HG02981 (cell line): ENCODE data around the gene SLMAP.

ENCODE experiments used
- ATAC-seq: cut with Tn5 transposase; IDR thresholded peaks from one replicate; pipeline ENCODE4 v1.9.1; 2021; ENCODE audit warnings: mild to moderate bottlenecking, moderate library complexity; ENCODE audit not compliant: unreplicated experiment

SLMAP gene

DNA sequence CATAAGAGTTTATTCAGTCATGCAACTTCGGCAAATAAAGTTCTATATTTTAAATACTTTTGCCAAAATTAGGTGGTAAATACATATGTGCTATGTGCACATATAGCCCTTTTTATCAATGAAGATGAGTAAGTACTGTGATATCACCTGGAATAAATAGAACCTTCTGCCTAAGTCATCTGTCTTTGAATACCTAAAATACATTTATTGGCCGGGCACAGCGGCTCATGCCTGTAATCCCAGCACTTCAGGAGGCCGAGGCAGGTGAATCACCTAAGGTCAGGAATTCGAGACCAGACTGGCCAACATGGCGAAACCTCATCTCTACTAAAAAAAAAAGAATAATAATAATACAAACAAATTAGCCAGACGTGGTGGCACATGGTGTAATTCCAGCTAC lies 178.3 kb downstream of the SLMAP start:
- no peak for ATAC-seq

DNA sequence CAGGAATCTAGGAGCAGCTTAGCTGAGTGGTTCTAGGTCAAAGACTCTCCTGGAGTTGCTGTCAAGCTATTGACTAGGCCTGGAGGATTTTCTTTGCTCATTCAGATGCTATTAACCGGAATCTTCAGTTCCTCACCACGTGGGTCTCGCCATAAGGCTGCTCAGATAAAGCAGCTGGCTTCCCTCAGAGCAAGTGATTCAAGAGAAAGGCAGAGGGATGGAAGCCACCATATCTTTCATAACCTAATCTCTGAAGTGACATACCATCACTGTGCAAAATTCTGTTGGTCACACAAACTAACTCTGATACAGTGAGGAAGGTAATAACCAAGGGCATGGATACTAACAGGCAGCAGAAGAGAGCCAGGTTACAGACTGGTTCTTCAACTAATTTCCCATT lies 179.4 kb downstream of the SLMAP start:
- no peak for ATAC-seq

DNA sequence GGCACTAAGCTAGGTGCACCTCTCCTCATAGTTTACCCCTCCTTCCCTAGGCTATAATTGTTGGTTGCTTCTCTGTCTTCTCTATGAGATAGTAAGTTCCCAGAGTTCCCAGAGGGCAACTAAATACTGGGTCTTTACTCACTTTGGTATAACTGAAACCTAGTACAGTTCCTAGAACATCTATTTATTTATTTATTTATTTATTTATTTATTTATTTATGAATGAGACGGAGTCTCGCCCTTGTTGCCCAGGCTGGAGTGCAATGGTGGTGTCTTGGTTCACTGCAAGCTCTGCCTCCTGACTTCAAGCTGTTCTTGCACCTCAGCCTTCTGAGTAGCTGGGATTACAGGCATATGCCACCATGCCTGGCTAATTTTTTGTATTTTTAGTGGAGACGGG lies 181.0 kb downstream of the SLMAP start:
- no peak for ATAC-seq

DNA sequence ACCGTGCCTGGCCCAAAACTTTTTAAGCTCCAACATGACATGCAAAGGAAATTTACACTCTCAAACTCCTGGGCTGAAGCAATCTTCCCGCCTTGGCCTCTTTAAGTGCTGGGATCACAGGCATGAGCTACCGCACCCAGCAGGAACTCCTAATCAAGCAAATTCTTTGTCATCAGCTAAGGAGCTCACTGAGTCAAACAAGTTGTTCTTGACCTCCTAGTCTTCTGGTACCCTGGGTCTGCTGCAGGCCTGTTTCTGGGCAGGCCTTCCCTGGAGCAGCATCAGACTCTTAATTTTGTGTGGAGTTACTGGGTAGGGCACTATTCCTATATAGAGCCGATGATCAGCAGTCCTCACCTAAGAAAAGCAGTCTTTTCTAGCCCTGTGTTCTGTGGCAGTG lies 183.7 kb downstream of the SLMAP start:
- no peak for ATAC-seq

DNA sequence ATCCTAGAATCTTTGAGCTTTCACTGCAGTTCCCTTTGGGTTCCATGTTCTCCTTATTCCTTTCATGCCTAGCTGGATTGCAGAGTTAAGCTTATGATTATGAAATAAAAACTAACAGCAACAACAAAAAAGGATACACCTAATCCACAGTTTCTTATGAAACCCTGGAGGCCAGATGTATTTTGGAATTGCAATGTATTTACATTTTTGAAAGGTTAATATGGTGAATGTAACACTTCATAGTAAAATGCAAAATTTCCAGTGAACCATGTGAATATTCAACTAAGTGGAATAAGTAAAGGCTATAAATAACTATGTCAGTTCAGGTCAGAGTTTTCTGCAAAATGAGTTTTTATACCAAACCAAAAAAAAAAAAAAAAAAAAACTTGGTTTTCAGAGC lies 186.3 kb downstream of the SLMAP start:
- ATAC-seq, result no peak

DNA sequence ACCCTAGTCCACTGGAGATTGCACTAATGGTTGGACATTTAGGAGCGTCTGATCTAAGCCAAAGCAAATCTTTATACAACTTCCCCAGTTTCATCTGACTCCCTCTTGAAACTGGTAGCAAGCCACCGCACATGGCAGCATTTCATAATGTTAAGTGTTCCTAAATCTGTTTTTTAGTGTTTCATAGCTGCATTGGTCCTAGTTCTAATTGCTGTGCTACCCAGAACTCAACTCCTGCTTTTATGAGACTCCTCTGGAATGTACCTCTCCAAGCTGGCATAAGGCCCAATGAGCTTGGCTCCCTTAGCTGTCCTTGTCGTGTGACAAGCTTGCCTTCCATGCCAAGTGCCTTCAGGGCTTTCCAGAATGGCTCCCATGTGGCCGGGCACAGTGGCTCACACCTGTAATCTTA lies 186.8 kb downstream of the SLMAP start:
- ATAC-seq, result no peak

DNA sequence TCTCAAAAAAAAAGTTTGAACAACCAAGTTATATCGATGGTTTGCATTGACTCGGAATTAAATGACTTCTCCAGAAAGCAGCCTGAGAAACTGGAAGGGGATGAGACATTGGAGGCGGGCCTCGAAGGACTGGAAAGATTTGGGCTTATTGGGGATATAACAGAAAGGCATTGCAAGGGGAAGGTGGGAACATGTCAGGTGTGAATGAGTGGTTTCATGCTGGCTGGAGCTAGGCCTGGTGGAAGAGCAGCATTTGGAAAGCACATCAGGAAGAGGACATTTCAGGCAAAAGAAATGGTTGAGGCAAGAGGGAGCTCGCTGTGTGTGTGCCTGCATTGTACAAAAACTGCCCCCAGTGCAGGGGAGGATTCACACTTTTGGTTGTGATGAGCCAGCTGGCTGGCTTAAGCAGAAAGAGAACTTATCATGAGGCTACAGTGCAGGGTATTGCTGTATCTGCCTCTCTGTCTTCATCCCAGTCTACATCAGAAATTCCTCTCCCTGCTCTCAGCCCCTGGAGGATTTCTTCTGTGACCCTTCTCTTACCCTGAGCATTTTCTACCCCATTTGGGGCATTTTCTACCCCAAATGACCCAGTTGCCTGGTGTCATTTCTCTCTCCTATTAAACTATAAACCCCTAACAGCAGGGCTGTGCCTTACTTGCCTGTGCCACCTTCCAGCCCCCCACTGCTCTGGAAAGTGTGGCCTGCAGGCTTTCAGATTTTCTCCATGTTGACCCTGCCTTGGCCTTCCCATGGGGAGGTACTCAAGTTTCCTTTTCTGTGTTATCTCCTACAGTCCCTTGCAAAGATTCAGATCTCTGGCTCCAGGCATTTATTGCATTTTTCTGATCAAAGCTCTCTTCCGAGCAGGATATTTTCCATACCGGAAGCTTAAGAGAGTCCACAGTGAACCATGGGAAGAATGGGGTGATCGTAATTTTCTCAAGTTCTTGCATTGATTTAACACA lies 187.7 kb downstream of the SLMAP start:
- ATAC-seq, result no peak

DNA sequence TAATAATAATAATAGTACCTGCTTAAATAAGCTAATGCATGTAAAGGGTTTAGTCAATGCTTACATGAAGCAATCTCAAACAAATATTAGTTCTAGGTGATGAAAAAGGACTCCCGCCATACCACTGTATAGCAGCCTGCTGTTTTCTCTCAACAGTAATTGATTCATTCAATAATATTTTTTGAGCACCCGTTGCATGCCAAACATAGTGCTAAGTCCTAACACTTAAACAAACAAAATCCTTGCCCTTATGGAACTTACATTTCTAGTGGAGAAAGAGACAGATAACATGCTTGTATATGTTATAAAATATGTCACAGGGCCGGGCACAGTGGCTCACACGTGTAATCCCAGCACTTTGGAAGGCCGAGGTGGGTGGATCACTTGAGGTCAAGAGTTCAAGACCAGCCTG lies 190.9 kb downstream of the SLMAP start:
- ATAC-seq, result no peak

DNA sequence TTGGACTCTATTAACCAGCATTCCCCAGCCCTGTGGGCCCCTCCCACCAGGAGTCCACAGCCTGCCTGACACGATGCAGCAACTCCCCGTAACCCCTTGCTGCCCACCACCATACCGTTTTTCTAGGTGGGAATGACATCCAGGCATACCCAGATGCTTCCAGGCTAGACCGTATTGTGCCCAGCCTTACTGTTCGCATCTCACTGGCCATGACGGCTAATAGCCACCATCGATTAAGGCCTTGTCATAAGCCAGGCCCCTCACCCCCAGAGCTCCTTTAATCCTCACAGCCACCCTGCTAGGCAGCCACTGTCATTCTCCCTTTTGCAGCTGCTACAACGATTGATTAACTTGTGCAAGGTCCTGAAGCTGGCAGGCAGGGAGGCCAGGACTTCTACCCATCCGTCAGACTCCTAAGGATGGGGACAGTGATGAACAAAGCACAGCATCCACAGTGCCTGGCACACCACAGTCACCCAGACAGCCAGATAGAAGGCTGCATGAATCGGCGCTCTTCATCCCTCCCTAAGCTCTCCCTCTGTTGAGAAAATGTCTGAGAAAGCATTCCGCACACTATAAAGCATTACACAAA lies 192.1 kb downstream of the SLMAP start:
- ATAC-seq, result no peak

DNA sequence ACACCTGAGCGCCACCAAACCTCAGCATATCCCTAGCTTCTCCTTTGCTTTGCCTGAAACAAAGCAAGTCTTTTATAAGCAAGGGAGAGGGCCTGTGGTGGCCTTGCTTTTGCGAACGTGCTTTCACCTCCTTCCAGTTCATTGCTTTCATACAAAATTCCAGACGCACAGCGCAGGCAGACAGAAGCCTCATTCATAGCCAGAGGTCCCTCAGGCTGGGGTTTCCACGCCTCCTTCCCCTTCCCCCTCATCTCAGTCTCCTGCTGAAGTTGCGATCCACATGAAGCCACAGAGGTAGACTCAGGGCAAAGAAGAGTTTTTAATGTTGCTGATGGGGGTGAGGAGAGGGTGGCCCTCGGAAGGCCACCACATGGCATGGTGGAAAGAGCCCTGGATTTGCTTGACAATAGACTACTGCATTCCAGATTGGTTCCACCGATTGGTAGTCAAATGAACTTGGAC lies 192.7 kb downstream of the SLMAP start:
- no peak for ATAC-seq

DNA sequence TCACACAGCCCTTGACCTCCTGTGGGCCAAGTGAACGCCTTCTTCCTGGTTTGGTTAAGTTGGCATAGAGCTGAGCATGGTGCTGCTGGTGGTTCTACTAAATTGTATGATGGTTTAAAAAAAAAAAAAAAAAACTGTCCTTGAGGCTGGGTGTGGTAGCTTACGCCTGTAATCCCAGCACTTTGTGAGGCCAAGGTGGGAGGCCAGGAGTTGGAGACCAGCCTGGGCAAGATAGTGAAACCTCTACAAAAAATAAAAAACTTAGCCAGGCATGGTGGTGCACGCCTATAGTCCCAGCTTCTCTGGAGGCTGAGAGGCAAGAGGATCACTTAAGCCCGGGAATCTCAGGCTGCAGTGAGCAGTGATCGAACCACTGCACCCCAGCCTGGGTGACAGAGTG lies 193.2 kb downstream of the SLMAP start:
- ATAC-seq, result no peak

DNA sequence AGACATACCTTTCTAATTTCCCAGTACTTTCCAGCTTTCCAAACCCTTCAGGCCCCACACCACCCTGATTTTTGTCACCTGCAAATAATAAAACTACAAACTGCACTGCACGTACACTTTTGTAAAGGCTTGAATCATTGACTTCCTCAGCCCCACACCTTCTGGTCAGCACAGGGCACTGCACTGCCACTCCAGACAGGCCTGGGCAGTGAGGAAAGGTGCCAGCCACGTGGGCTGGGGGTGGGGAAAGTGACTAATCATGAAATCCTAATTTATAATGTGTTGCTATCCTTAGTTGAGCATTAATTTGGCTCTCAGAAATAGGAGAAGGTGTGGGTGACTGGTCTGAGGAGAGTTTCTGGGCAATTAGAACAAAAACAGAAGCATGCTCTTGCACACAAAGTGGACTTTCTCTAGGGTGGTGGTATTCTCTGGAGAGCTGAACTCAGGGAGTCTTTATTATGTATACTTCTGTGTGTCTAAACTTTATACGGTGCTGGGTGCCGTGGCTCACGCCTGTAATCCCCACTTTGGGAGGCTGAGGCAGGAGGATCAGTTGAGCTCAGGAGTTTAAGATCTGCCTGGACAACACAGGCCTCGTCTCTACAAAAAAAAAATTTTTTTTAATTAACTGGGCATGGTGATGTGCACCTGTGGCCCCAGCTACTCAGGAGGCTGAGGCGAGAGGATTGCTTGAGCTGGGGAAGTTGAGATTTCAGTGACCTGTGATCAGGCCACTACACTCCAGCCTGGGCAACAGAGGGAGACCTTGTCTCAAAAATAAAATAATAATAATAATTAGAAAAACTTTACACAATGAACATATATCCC lies 193.9 kb downstream of the SLMAP start:
- ATAC-seq, result no peak

DNA sequence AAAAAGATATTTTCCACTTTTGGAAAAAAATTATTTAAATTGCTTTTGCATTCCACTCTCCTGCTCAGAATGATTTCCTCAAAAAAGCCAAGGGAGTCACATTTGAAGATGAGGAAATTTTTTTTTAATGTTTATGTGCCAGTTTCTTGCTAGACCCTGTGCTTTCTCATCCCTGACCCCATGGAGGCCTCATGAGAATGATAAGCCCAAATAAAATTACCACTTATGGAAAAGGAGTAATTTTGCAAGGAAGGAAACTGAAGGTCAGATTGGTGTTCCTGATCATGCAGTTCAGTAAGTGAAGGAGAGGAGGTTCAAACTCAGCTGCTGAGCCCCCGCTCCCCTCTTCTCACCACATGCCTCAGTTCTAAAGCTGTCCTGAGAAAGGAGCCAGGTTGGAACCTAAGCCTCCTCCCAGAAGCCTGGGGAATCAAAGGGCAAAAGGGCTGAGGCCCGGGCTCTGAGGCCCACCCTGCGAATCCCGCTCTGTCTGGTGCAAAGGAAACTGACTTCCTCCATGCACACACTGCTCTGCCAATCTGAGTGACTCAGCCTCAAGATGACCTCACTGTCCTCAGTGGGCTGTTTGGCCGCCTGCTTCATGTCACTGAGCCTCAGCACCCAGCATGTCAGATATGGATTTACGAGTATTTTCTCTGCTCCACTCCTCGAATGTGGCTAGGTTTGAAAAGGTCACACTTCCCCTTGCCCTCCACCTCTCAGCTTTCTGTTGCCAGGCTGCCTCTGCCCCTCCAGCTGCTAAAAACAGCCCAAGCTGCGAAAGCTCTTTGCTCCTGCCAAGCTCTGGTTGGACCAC lies 195.2 kb downstream of the SLMAP start:
- no peak for ATAC-seq

DNA sequence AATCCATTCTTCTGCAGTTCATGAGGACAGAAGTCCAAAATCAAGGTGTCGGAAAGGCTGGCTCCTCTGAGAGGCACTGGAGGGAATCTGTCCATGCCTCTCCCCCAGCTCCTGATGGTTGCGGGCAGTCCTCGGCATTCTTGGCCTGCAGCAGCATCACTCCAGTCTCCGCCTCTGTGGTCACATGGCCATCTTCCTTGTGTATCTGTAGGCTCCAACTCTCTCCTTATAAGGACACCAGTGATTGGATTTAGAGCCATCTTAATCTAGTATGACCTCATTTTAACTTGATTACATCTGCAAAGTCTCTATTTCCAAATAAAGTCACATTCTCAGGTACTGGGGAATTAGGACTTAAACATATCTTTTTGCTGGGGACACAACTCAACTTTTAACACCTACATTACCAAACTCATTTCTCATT lies 196.1 kb downstream of the SLMAP start:
- no peak for ATAC-seq

DNA sequence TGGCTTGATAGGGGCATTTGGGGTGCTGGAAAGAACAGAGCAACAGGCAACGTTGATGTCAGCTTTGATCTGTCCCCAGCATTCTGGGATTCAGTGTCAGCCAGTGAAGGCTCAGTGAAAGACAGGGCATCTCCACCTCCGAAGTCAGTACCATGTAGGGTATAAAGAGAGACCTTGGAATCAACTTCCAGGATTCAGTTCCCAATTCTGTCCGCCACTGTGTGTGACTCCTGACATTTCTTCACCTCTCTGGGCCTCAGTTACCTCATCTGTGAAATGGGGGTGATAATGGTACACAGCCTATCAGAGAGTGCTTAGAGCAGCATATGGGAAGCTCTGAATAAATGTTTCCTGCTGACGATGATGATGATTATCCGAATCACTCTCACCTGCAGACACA lies 196.5 kb downstream of the SLMAP start:
- ATAC-seq, result no peak

DNA sequence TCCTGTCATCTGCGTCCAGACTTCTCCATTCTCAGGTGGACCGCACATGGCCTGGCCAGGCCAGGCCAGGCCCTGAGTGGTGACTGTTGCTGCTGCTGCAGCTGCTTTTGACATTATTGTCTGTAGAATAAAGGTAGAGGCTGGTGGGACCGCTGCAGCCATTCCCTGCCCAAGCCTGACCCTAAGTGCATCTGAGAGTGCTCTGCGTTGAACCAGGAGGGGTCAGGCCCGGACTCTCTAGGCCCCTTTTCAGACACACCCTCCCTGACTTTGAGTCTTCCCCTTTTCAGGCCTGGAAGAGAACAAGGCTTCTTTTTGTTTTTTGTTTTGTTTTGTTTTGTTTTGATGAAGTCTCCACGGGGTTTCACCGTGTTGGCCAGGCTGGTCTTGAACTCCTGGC lies 197.5 kb downstream of the SLMAP start:
- no peak for ATAC-seq

DNA sequence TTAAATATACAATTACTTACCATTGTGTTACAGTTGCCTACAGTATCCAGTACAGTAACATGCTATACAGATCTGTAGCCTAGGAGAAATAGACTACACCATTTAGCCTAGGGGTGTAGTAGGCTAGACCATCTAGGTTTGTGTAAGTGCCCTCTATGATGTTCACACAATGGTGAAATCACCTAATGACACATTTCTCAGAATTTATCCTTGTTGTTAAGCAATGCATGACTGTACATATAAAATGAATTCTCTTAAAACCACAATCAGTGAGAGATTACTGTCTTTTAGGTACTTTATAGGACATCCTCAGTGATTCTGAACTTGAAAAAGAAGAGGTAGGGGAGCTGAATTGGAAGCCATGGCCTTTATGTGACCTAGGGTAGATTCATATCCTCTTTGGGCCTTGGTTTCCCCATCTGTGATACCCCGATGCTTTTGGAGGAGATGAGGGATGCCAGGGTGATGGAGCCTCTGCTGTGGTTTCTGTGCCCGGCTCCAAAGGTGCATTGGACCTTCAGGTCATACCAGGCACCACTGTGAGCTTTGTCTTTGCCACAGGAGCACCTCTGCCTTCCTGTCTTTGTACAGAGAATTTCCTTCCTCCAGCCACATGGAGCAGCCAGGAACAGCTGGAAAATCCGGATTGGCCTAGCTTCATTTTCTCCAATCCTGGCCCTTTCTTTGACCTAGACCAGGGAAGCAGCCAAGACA lies 200.2 kb downstream of the SLMAP start:
- no peak for ATAC-seq

DNA sequence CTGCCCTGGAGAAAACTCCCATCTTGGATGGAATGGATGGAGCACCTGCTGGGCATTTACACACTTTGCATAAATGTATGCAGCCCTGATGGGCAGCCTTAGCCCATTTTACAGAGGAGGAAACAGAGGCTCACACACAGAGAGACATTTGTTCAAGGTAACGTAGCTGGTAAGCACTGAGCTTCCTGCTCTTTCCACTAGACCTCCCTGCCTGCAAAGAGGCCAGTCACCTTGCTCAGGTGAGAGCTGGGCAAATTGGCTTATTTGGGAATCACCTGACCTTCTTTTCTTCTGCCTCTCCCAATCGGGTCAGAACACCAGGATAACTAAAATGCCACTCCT lies 200.7 kb downstream of the SLMAP start:
- ATAC-seq, result no peak

DNA sequence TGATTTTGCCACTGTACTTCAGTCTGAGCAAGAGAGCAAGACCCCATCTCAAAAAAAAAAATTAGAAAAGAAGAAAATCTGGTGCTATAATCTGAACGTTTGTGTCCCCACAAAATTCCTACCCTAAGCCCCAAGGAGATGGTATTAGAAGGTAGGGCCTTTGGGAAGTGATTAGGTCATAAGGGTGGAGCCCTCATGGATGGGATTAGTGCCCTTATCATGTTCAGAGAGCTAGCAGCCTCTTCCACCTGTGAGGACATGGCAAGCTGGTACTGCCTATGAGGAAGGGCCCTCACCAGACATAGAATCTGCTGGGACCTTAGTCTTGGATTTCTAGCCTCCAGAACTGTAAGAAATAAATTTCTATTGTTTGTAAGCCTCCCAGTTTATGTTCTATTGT lies 201.7 kb downstream of the SLMAP start:
- no peak for ATAC-seq
